Measurements from ENCODE around the gene USP54. TPM values are rescaled to one million over a fixed set of nuclear protein-coding genes. Genes with fewer than 3 reads are reported as not detected.
A peak's percentile ranks its signal among the peaks of the same experiment; 100 is the strongest.

The USP54 gene
- total RNA-seq, 1 experiment from 2014 or later: 35.9 TPM

- intact Hi-C loops (cut with micrococcal nuclease; ENCODE audit: unreplicated experiment): no loop called here
- no peaks in the 10 kb centered on the region for H3K9me3 ChIP-seq (ENCODE audit: low read depth, low read length, poor library complexity, severe bottlenecking)
- no peak for DNase-seq (ENCODE audit: low spot score)
- CTCF ChIA-PET: no interaction called here
- POLR2A ChIA-PET (ENCODE audit: low non-redundant PET): no interaction called here
- no peaks in the 10 kb centered on the region for H3K27me3 ChIP-seq (replicated peaks; ENCODE audit: insufficient read depth, low read depth, low read length, poor library complexity)
- no peak overlapping the region for H3K4me3 ChIP-seq (ENCODE audit: low read depth, low read length, poor library complexity, severe bottlenecking)
- H3K27ac ChIP-seq (ENCODE audit: low read depth, low read length, poor library complexity, severe bottlenecking): no peak overlapping the region
- no peaks in the 10 kb centered on the region for H3K4me1 ChIP-seq (ENCODE audit: insufficient read depth, low read length, poor library complexity, severe bottlenecking)
- no peak for TF ChIP-seq EZH2 (IDR thresholded peaks at IDR 0.05; ENCODE audit: borderline replicate concordance, low read depth, low read length, poor library complexity, severe bottlenecking)
- no peak for TF ChIP-seq CTCF (conservative IDR thresholded peaks at IDR 0.05; ENCODE audit: low read depth, low read length)
- BruUV-seq (replicated peaks): no TSS peak
- no peaks in the 10 kb centered on the region for H3K36me3 ChIP-seq (ENCODE audit: insufficient read depth, low read length, poor library complexity, severe bottlenecking)
These were observed 104.5 kb downstream of the USP54 start for GRCh38 chr10:73486601-73487000.

GRCh38 chr10:73485320-73485719 is 105.8 kb downstream of the USP54 start:
- intact Hi-C loops (cut with micrococcal nuclease; ENCODE audit: unreplicated experiment): no loop called here
- no peak overlapping the region for H3K4me3 ChIP-seq (ENCODE audit: low read depth, low read length, poor library complexity, severe bottlenecking)
- DNase-seq (ENCODE audit: low spot score): peak; percentile 12
- H3K27me3 ChIP-seq (replicated peaks; ENCODE audit: insufficient read depth, low read depth, low read length, poor library complexity): no peaks in the 10 kb centered on the region
- no peaks in the 10 kb centered on the region for H3K4me1 ChIP-seq (ENCODE audit: insufficient read depth, low read length, poor library complexity, severe bottlenecking)
- TF ChIP-seq CTCF (conservative IDR thresholded peaks at IDR 0.05; ENCODE audit: low read depth, low read length): no peak
- no peak for TF ChIP-seq EZH2 (IDR thresholded peaks at IDR 0.05; ENCODE audit: borderline replicate concordance, low read depth, low read length, poor library complexity, severe bottlenecking)
- CTCF ChIA-PET: no interaction called here
- no TSS peak for BruUV-seq (replicated peaks)
- H3K27ac ChIP-seq (ENCODE audit: low read depth, low read length, poor library complexity, severe bottlenecking): no peak overlapping the region
- POLR2A ChIA-PET (ENCODE audit: low non-redundant PET): no interaction called here
- H3K36me3 ChIP-seq (ENCODE audit: insufficient read depth, low read length, poor library complexity, severe bottlenecking): no peaks in the 10 kb centered on the region
- H3K9me3 ChIP-seq (ENCODE audit: low read depth, low read length, poor library complexity, severe bottlenecking): no peaks in the 10 kb centered on the region

- no peak for DNase-seq (ENCODE audit: low spot score)
- H3K36me3 ChIP-seq (ENCODE audit: insufficient read depth, low read length, poor library complexity, severe bottlenecking): peaks cover 39% of the 10 kb centered on the region
These were observed 111.0 kb downstream of the USP54 start for GRCh38 chr10:73480158-73480557.

More at GRCh38 chr10:73480158-73480557, 111.0 kb downstream of the USP54 start:
- Histone ChIP-seq H3K9me3 (ENCODE audit: low read depth, low read length, poor library complexity, severe bottlenecking) (no peaks in the 10 kb centered on the region), H3K4me3 (ENCODE audit: low read depth, low read length, poor library complexity, severe bottlenecking) (no peak overlapping the region), H3K27me3 (replicated peaks; ENCODE audit: insufficient read depth, low read depth, low read length, poor library complexity) (no peaks in the 10 kb centered on the region), H3K4me1 (ENCODE audit: insufficient read depth, low read length, poor library complexity, severe bottlenecking) (no peaks in the 10 kb centered on the region), H3K27ac (ENCODE audit: low read depth, low read length, poor library complexity, severe bottlenecking) (no peak overlapping the region)
- TF ChIP-seq CTCF (conservative IDR thresholded peaks at IDR 0.05; ENCODE audit: low read depth, low read length) (no peak), EZH2 (IDR thresholded peaks at IDR 0.05; ENCODE audit: borderline replicate concordance, low read depth, low read length, poor library complexity, severe bottlenecking) (no peak)
- ChIA-PET POLR2A (ENCODE audit: low non-redundant PET) (no interaction called here), CTCF (no interaction called here)
- BruUV-seq (replicated peaks): no TSS peak
- intact Hi-C loops (cut with micrococcal nuclease; ENCODE audit: unreplicated experiment): no loop called here

All from A673 (cell line).